Measurements from ENCODE around the gene PTGES.

- TF ChIP-seq YY1 (IDR thresholded peaks at IDR 0.05; ENCODE audit: extremely low read depth, insufficient replicate concordance, low read depth, low read length) (no peak), CTCF (IDR thresholded peaks at IDR 0.05 in 2 of 3, conservative IDR thresholded peaks at IDR 0.05 in 1 of 3; ENCODE audit: borderline replicate concordance in 1 of 3, insufficient read depth in 1 of 3, low read depth in 2 of 3, low read length in 2 of 3) (no peak), EZH2 (IDR thresholded peaks at IDR 0.05) (no peak), POLR2A (IDR thresholded peaks at IDR 0.05; ENCODE audit: borderline replicate concordance, extremely low read depth, insufficient read depth, insufficient read length) (no peak), POLR2AphosphoS5 (IDR thresholded peaks at IDR 0.05; ENCODE audit: low read depth, low read length) (no peak), CEBPB (IDR thresholded peaks at IDR 0.05; ENCODE audit: low read depth) (no peak), EZH2phosphoT487 (IDR thresholded peaks at IDR 0.05; ENCODE audit: borderline replicate concordance) (no peak), EGR1 (IDR thresholded peaks at IDR 0.05; ENCODE audit: low read depth) (no peak)
- TF ChIP-seq, protein P1, sequence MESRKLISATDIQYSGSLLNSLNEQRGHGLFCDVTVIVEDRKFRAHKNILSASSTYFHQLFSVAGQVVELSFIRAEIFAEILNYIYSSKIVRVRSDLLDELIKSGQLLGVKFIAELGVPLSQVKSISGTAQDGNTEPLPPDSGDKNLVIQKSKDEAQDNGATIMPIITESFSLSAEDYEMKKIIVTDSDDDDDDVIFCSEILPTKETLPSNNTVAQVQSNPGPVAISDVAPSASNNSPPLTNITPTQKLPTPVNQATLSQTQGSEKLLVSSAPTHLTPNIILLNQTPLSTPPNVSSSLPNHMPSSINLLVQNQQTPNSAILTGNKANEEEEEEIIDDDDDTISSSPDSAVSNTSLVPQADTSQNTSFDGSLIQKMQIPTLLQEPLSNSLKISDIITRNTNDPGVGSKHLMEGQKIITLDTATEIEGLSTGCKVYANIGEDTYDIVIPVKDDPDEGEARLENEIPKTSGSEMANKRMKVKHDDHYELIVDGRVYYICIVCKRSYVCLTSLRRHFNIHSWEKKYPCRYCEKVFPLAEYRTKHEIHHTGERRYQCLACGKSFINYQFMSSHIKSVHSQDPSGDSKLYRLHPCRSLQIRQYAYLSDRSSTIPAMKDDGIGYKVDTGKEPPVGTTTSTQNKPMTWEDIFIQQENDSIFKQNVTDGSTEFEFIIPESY (IDR thresholded peaks at IDR 0.05; ENCODE audit: extremely low read depth, insufficient replicate concordance, low read length): no peak
Measured at GRCh38 chr9:129749575-129749974, 3.3 kb downstream of the PTGES start.

Measured in HCT116 (cell line).